Naive thymus-derived CD8-positive, alpha-beta T cell (primary cell): Measurements from ENCODE around the gene LZTR1. TPM values are rescaled to one million over a fixed set of nuclear protein-coding genes. Genes with fewer than 3 reads are reported as not detected.
A peak's percentile ranks its signal among the peaks of the same experiment; 100 is the strongest.

Experiments
- ATAC-seq, 2 donors: fragments of 150-1000 bp; cut with Tn5 transposase in 1 of 2; sonication (Bioruptor Pico), chemical (Tn5 transposase) in 1 of 2; 1 replicate in 1 of 2; 2 replicates in 1 of 2; pipeline ENCODE4 v1.10.0; 2021; ENCODE audit warnings: mild to moderate bottlenecking in 2 of 2, moderate library complexity in 2 of 2
- POLR2A ChIA-PET: fragments of 350-600 bp; sonication (Branson Sonifier 250); formaldehyde crosslinking; loops from one replicate; lab custom pipeline; 2021; ENCODE audit warnings: antibody characterized with exemption; lab: Charles Lee
- DNase-seq, 10 donors: peaks; one replicate each; pipeline versions ENCODE4 v3.0.0 to v3.0.0-alpha.2; 2020 to 2022
- H3K27ac Mint-ChIP-seq, 10 donors: one replicate each; pipeline ENCODE4 v1.8.0; 2020 to 2022; ENCODE audit warnings: mild to moderate bottlenecking in 10 of 10, mixed read lengths in 10 of 10, moderate library complexity in 4 of 10, inconsistent platforms in 1 of 10
- H3K27me3 Mint-ChIP-seq, 5 donors: one replicate each; pipeline ENCODE4 v1.8.0; 2021 to 2022; ENCODE audit warnings: mixed read lengths in 5 of 5
- H3K36me3 Mint-ChIP-seq, 3 donors: one replicate each; pipeline ENCODE4 v1.8.0; 2020 to 2022; ENCODE audit warnings: mixed read lengths in 3 of 3, mild to moderate bottlenecking in 2 of 3, inconsistent platforms in 1 of 3
- H3K4me1 Mint-ChIP-seq, 4 donors: one replicate each; pipeline ENCODE4 v1.8.0; 2021 to 2022; ENCODE audit warnings: mixed read lengths in 4 of 4
- H3K4me3 Mint-ChIP-seq, 10 donors: one replicate each; pipeline ENCODE4 v1.8.0; 2020 to 2022; ENCODE audit warnings: mild to moderate bottlenecking in 10 of 10, mixed read lengths in 10 of 10, moderate library complexity in 6 of 10, inconsistent platforms in 1 of 10
- H3K9me3 Mint-ChIP-seq, 9 donors: one replicate each; pipeline ENCODE4 v1.8.0; 2020 to 2022; ENCODE audit warnings: mixed read lengths in 9 of 9, mild to moderate bottlenecking in 3 of 9, inconsistent platforms in 1 of 9, moderate library complexity in 1 of 9
- polyA plus RNA-seq, 3 donors: library from polyadenylated mRNA; unstranded; fragments of 300-500 nt; fragmentation: Illumina TruSeq; gene quantifications; one replicate each; pipeline ENCODE4 v1.2.3, GENCODE V29; 2021
- total RNA-seq, 8 experiments: library from RNA in 2 of 8; stranded (reverse) in 2 of 8; gene quantifications; one replicate each; pipeline ENCODE4 v1.2.3 and lab custom pipeline; 2021 to 2026

The LZTR1 gene
- total and polyA plus RNA-seq, 5 experiments from 2014 or later = 8.6 to 103 (median 14.5) TPM

DNA sequence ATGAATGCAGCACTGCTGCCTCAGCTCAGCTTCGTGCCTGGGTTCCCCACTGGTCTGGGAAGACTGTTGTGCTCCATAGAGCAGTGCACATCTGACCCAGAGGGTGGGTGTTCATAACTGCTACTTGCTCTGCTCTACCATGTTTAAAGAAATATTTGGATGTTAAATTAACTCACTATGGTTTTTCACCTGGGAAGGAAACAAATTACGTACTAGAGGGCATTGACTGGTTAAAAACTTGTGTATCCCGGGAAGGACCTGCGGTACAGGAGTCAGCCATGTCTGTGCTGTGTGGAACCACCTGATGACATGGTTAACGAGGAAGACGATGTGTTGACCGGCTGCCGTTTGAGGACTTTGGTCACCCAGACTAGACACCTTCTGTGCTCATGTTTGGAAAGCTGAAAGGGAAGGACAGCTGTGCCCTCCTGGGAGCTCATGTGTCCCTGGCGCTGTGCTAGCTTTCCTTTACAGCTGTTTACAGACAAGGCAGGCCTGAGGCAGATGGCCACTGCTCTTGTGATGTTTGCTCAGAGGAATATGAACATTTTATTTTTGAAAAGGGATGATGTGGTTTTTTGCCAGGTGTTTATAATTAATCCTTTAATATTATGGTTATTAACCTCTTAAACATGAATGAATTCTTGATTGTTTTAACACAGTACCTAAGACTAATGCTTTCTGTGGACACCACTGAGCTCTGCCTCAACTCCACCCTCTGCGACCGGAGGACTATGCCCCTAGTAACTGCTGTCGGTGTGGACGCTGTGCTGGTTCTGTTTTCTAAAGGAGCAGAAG is 29.4 kb upstream of the LZTR1 start:
- POLR2A ChIA-PET = no interaction called here
- Mint-ChIP-seq H3K36me3 (peaks cover 0 to 63% (median 7%) of the 10 kb centered on the region in 3 donors), H3K27ac (peak overlapping the region in 2 of 10 donors; percentile 5 to 57), H3K9me3 (no peaks in the 10 kb centered on the region), H3K4me1 (peaks cover 14 to 36% (median 34%) of the 10 kb centered on the region in 4 donors), H3K4me3 (no peak overlapping the region), H3K27me3 (peaks cover 0 to 9% (median 2%) of the 10 kb centered on the region in 5 donors)
- DNase-seq (no peak), ATAC-seq (no peak)

DNA sequence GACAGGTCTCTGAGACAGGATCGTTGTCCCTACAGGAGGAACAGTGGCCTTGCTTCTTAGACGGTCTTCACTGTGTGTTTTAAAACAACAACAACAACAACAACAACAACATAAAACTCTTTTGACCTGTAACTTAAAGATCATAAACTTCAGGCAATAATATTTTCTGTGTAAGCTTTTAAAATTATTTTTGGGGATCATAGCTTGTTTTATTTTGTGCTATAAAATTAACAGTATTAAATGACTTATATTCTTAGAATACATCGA is 28.8 kb upstream of the LZTR1 start:
- ATAC-seq (no peak), DNase-seq (no peak)
- Mint-ChIP-seq H3K4me3 (no peak overlapping the region), H3K9me3 (no peaks in the 10 kb centered on the region), H3K36me3 (peaks cover 0 to 58% (median 7%) of the 10 kb centered on the region in 3 donors), H3K4me1 (peaks cover 12 to 36% (median 34%) of the 10 kb centered on the region in 4 donors), H3K27ac (peak overlapping the region in 1 of 10 donors; percentile 51), H3K27me3 (peaks cover 4 to 14% (median 6%) of the 10 kb centered on the region in 5 donors)
- POLR2A ChIA-PET = no interaction called here

DNA sequence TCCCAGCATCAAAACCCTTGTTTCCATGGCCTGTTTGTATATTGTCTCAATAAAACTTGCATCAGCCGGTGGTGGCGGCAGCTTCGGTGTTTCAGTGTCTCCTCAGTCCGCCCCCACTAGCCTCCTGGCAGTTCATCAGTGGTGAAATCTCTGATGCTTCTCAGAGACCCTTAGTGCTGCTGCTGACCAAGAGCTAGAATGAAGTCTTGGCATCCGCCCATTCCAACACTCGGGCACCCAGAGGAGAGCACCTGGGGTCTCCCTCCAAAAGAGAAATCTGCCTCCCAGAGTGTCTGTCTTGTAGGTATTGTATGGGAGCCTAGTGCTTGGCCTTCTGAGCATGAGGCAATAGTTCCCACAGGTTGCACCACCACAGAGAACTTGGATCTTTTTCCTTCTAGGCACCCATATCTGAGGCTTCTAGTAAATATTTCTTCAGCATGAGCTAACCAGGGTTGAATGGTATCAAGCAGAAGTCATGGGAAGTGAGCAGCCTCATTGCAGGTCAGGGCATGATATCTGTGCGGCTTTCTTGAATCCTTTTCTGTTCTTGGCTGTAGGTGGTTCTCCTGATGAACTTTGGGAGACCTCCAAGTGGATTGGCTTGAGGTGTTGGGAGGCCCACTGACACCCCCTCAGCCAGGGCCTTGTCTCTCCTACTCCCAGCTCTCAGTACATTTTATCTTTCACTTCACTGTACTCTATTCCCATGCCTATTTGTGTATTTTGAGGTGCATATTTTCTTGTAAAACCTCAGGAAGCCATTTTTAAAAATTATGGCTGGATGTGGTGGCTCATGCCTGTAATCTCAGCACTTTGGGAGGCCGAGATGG is 28.2 kb upstream of the LZTR1 start:
- H3K4me1 Mint-ChIP-seq = peaks cover 11 to 31% (median 28%) of the 10 kb centered on the region in 4 donors
- no peaks in the 10 kb centered on the region for H3K9me3 Mint-ChIP-seq
- H3K27me3 Mint-ChIP-seq = peaks cover 5 to 19% (median 7%) of the 10 kb centered on the region in 5 donors
- ATAC-seq = no peak
- peaks cover 0 to 54% (median 7%) of the 10 kb centered on the region in 3 donors for H3K36me3 Mint-ChIP-seq
- peak overlapping the region in 2 of 10 donors; percentile 14 to 51 for H3K27ac Mint-ChIP-seq
- DNase-seq = no peak
- POLR2A ChIA-PET = no interaction called here
- H3K4me3 Mint-ChIP-seq = no peak overlapping the region

DNA sequence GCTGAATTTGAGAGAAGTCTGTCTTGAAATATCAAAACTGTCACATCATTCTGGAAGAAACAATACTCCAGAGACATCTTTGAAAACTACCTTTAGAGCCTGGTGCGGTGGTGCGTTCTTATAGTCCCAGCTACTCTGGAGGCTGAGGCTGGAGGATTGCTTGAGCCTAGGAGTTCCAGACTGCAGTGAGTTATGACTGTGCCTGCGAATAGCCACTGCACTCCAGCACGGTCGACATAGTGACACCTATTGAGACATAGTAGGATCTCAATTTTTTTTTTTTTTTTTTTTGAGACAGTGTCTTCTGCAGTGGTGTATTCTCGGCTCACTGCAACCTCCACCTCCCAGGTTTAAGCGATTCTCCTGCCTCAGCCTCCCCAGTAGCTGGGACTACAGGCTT is 26.5 kb upstream of the LZTR1 start:
- Mint-ChIP-seq H3K9me3 (no peaks in the 10 kb centered on the region), H3K27me3 (peaks cover 9 to 27% (median 12%) of the 10 kb centered on the region in 5 donors), H3K4me3 (no peak overlapping the region), H3K27ac (peak overlapping the region in 1 of 10 donors; percentile 8), H3K4me1 (peaks cover 7 to 20% (median 16%) of the 10 kb centered on the region in 4 donors), H3K36me3 (peaks cover 0 to 39% (median 5%) of the 10 kb centered on the region in 3 donors)
- POLR2A ChIA-PET = interaction anchor here (0.6 to 0.7 kb wide), 3 partner anchors 21 to 253 kb away, joined by 3 to 5 read pairs (median 3); no protein-coding TSS in a partner anchor
- ATAC-seq (no peak), DNase-seq (no peak)

DNA sequence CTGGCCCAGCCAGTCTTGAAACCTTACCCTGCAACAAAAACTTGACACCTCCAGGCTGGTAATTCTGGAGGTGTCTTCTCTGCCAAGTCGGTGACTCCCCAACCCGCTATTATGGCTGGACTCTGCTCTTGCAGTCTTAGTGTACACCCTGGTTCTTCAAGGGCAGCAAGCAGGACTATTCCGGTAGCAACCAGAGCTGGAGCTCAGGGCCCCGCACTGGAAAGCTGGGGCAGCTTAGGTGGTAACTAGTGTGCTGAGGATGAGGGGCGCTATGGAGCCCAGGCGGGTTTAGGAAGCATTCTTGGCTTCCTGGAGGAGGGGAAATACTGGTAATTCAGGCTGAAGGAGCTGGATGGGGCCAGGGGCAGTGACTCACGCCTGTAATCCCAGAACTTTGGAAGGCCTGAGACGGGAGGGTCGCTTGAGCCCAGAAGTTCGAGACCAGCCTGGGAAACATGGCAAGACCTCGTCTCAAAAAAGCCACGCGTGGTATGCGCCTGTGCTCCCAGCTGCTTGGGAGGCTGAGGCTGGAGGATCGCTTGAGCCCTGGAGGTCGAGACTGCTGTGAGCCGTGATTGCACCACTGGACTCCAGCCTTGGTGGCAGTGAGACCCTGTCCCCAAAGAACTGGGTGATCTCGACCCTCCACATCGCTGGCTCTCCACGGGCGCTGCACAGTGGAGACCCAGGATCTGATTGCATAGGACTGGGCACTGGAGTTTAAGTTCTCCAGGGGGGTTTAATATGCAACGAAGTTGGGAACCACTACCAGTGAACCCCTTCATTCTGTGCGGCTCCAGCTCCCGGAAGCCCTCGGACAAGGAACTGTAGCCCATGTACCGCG is 25.6 kb upstream of the LZTR1 start:
- DNase-seq (no peak), ATAC-seq (no peak)
- H3K27ac Mint-ChIP-seq = peak overlapping the region in 2 of 10 donors; percentile 48 to 74
- H3K27me3 Mint-ChIP-seq = peaks cover 10 to 30% (median 15%) of the 10 kb centered on the region in 5 donors
- H3K4me1 Mint-ChIP-seq = peaks cover 7 to 20% (median 17%) of the 10 kb centered on the region in 4 donors
- H3K4me3 Mint-ChIP-seq = peak overlapping the region; percentile 33 to 79 (median 62)
- no peaks in the 10 kb centered on the region for H3K9me3 Mint-ChIP-seq
- POLR2A ChIA-PET = interaction anchor here (0.6 to 0.7 kb wide), 2 partner anchors 20 to 254 kb away, joined by 3 to 5 read pairs; no protein-coding TSS in a partner anchor
- peaks cover 0 to 30% (median 5%) of the 10 kb centered on the region in 3 donors for H3K36me3 Mint-ChIP-seq

DNA sequence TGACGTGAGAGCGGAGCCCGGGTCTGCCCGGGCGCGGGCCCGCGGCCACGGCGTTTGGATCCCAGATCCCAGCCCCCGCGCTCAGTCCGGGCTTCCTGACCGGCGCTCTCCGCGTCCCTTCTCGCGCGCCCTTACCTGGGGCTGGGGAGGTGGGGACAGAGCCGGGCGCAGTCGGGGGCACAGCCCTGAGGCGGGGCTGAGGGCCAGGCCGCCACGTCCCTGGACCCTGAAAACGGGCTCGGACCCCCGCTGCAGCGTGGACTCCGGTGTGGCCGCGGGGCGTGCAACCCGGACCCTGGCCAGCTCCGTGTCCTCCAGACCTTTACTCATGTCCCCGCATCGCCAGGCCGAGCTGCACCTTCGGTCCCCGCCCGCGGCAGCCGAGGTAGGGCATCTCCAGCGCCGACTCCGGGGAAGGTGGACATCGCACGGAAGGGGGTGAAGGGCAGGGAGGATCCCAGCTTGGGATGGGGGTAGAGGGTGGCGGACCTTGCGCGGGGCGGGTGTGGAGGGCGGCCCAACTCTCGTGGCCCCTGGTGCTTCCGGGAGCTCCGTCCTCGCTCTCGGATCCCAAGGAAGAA is 24.9 kb upstream of the LZTR1 start:
- POLR2A ChIA-PET = no interaction called here
- H3K27me3 Mint-ChIP-seq = peaks cover 13 to 33% (median 15%) of the 10 kb centered on the region in 5 donors
- no peak overlapping the region for H3K27ac Mint-ChIP-seq
- H3K9me3 Mint-ChIP-seq = no peaks in the 10 kb centered on the region
- ATAC-seq = peak; percentile 20 to 39
- H3K36me3 Mint-ChIP-seq = peaks cover 0 to 24% (median 5%) of the 10 kb centered on the region in 3 donors
- peak overlapping the region; percentile 24 to 79 (median 66) for H3K4me3 Mint-ChIP-seq
- H3K4me1 Mint-ChIP-seq = peaks cover 7 to 25% (median 19%) of the 10 kb centered on the region in 4 donors
- no peak for DNase-seq

DNA sequence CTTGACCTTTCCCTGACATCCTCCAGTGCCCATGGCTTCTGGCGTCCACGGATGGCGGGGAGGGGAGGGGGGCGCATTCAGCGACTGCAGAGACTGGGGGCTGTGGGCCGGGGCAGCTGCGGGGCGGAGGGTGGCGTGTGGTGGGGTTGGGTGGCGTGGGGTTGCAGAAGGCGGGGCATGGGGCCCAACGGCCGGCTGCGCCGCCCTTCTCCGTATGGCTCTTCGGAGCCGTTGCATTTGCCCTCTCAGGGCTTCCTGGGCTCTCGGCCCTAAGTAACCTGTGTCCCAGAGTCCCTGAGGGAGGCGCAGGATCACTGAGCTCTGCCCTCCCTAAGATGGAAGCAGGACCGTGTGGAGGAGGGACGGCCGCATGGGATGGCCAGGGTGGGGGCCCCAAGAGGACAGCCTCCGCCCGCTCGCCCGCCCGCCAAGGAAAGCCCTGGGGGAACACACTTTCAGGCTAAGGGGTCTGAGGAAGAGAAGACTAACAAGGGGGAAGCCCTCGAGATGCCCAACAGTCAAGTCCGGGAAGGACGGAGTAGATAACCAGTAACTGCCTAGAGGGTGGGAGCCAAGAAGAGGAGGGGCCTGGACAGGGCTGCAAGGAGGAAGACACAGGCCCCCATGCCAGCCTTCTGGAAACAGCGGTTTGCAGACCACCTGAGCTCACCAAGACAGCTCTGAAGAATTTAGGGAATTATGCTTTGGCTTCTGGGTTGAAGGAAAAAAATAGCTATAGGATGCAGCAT is 24.2 kb upstream of the LZTR1 start:
- peak overlapping the region in 1 of 10 donors; percentile 80 for H3K27ac Mint-ChIP-seq
- peaks cover 13 to 33% (median 15%) of the 10 kb centered on the region in 5 donors for H3K27me3 Mint-ChIP-seq
- H3K36me3 Mint-ChIP-seq = peaks cover 0 to 17% (median under 1%) of the 10 kb centered on the region in 3 donors
- H3K4me3 Mint-ChIP-seq = peak overlapping the region; percentile 33 to 79 (median 66)
- POLR2A ChIA-PET = interaction anchor here (0.5 kb wide), 1 partner anchor 93 kb away, joined by 3 read pairs; no protein-coding TSS in a partner anchor
- ATAC-seq = peak; percentile 19 to 57
- no peak for DNase-seq
- H3K4me1 Mint-ChIP-seq = peaks cover 7 to 23% (median 19%) of the 10 kb centered on the region in 4 donors
- no peaks in the 10 kb centered on the region for H3K9me3 Mint-ChIP-seq

DNA sequence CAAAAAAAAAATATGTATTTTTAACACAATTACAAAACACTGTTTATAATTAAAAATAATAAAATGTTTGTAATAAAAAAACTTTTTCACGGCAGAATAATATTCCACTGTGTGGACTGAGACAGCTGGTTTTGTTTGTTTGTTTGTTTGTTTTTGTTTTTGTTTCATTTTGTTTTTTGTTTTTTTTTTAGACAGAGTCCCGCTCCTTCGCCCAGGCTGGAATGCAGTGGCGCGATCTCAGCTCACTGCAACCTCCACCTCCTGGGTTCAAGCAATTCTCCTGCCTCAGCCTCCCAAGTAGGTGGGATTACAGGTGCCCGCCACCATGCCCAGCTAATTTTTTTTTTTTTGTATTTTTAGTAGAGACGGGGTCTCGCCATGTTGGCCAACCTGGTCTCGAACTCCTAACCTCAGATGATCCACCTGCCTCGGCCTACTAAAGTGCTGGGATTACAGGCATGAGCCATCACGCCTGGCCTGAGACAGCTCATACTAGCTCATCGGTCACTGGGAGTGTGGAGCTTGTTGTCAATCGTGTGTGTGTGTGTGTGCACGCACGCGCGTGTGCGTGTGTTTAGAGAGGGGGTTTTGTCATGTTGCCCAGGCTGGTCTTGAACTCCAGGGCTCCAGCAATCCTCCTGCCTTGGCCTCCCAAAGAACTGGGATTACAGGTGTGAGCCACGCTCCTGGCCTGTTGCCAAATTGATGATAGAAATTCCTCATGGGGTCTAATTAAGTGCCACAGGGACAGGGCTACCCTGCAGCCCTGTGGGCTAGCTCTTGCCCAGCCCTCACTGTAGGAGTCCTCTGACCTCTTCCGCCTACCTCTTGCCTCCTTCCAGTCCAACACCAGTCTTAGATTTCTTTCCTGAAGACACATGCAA is 22.3 kb upstream of the LZTR1 start:
- Mint-ChIP-seq H3K27me3 (peaks cover 14 to 42% (median 16%) of the 10 kb centered on the region in 5 donors), H3K9me3 (no peaks in the 10 kb centered on the region), H3K27ac (no peak overlapping the region), H3K36me3 (peaks cover 0 to 2% (median 0%) of the 10 kb centered on the region in 3 donors), H3K4me1 (peaks cover 11 to 32% (median 30%) of the 10 kb centered on the region in 4 donors), H3K4me3 (no peak overlapping the region)
- DNase-seq (no peak), ATAC-seq (no peak)
- POLR2A ChIA-PET = no interaction called here

DNA sequence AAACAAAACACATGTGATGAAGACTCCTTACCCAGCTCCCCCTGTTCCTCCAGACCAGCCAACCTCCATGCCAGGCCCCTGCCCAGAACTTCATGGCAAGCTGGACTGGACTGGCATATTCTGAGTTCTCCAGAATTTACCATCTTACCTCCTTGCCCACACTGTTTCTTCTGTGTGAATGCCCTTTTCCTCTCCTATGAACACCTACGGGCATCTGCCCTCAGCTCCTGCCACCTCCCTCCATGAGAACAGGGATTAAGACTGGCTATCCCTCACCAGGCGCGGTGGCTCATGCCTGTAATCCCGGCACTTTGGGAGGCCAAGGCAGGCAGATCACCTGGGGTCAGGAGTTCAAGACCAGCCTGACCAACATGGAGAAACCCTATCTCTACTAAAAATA is 21.5 kb upstream of the LZTR1 start:
- ATAC-seq (no peak), DNase-seq (no peak)
- peaks cover 14 to 42% (median 16%) of the 10 kb centered on the region in 5 donors for H3K27me3 Mint-ChIP-seq
- no peaks in the 10 kb centered on the region for H3K9me3 Mint-ChIP-seq
- peaks cover 0 to 2% (median 0%) of the 10 kb centered on the region in 3 donors for H3K36me3 Mint-ChIP-seq
- no peak overlapping the region for H3K27ac Mint-ChIP-seq
- H3K4me3 Mint-ChIP-seq = no peak overlapping the region
- POLR2A ChIA-PET = no interaction called here
- peaks cover 11 to 31% (median 30%) of the 10 kb centered on the region in 4 donors for H3K4me1 Mint-ChIP-seq

DNA sequence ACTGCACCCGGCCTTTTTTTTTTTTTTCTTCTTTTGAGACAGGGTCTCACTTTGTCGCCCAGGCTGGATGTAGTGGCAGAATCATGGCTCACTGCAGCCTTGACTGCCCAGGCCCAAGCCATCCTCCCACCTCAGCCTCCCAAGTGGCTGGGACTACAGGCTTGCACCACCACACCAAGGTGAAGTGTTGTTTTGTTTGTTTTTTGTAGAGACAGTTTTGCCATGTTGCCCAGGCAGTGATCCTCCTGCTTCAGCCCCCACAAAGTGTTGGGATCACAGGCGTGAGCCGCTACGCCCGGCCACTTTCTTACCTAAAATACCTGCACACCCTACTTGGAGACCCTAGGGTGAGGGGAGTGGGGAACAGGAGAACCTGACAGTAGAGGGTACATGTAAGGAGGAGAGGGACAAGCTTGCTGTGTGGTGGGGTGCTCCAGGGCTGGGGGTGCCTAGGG is 19.6 kb upstream of the LZTR1 start:
- Mint-ChIP-seq H3K27ac (no peak overlapping the region), H3K4me1 (peaks cover 9 to 30% (median 22%) of the 10 kb centered on the region in 4 donors), H3K27me3 (peaks cover 11 to 35% (median 16%) of the 10 kb centered on the region in 5 donors), H3K4me3 (no peak overlapping the region), H3K36me3 (no peaks in the 10 kb centered on the region), H3K9me3 (no peaks in the 10 kb centered on the region)
- ATAC-seq = no peak
- POLR2A ChIA-PET = no interaction called here
- peak in 1 of 10 donors; percentile 32 for DNase-seq
